Smooth muscle cell (in vitro differentiated cells): Measurements from ENCODE around the gene PAQR8. TPM values are rescaled to one million over a fixed set of nuclear protein-coding genes. Genes with fewer than 3 reads are reported as not detected.

Experiments used
- DNase-seq: peaks from one replicate; lab custom pipeline; 2025; ENCODE audit not compliant: unreplicated experiment; lab: John Stamatoyannopoulos, UW
- H2AFZ ChIP-seq: fragments of 200-600 bp; sonication (generic); 2 replicates; pipeline ENCODE4 v1.6.0; 2016; ENCODE audit warnings: antibody characterized with exemption, low read depth, mild to moderate bottlenecking
- H3F3A ChIP-seq: fragments of 200-600 bp; sonication (generic); 2 replicates; pipeline ENCODE4 v1.6.0; 2017; ENCODE audit warnings: antibody characterized with exemption, low read depth
- H3K27ac ChIP-seq: fragments of 200-600 bp; sonication (generic); 2 replicates; pipeline ENCODE4 v1.5.1; 2016; ENCODE audit warnings: low read depth, mild to moderate bottlenecking
- H3K27me3 ChIP-seq: fragments of 200-600 bp; sonication (generic); 2 replicates; pipeline ENCODE4 v1.6.1; 2016; ENCODE audit warnings: low read depth, mild to moderate bottlenecking
- H3K36me3 ChIP-seq: fragments of 200-600 bp; sonication (generic); 2 replicates; pipeline ENCODE4 v1.5.1; 2016; ENCODE audit warnings: low read depth
- H3K4me1 ChIP-seq: fragments of 200-600 bp; sonication (generic); 2 replicates; pipeline ENCODE4 v1.5.1; 2016; ENCODE audit warnings: low read depth
- H3K4me2 ChIP-seq: fragments of 200-600 bp; sonication (generic); 2 replicates; pipeline ENCODE4 v1.6.0; 2016; ENCODE audit warnings: mild to moderate bottlenecking
- H3K4me3 ChIP-seq: fragments of 200-600 bp; sonication (generic); 2 replicates; pipeline ENCODE4 v1.5.1; 2016; ENCODE audit warnings: mild to moderate bottlenecking
- H3K79me2 ChIP-seq: fragments of 200-600 bp; sonication (generic); 2 replicates; pipeline ENCODE4 v1.6.0; 2016; ENCODE audit warnings: low read depth, mild to moderate bottlenecking
- H3K9ac ChIP-seq: fragments of 200-600 bp; sonication (generic); 2 replicates; pipeline ENCODE4 v1.6.0; 2016; ENCODE audit warnings: low read depth
- H3K9me3 ChIP-seq: fragments of 200-600 bp; sonication (generic); replicated peaks from 2 replicates; pipeline ENCODE4 v1.5.1; 2016; ENCODE audit warnings: low read depth
- H4K20me1 ChIP-seq: fragments of 200-600 bp; sonication (generic); 2 replicates; pipeline ENCODE4 v1.6.0; 2016; ENCODE audit warnings: low read depth
- CTCF ChIP-seq: fragments of 200-600 bp; sonication (generic); IDR thresholded peaks from 2 replicates; pipeline ENCODE4 v1.5.1; 2017; ENCODE audit warnings: borderline replicate concordance, mild to moderate bottlenecking, antibody characterized with exemption; ENCODE audit not compliant: insufficient read depth, poor library complexity, severe bottlenecking
- WGBS: methylation state at CpG from one replicate; pipeline ENCODE4 v1.1.7; 2016; ENCODE audit warnings: low lambda C conversion rate; 5-methylcytosine and 5-hydroxymethylcytosine counted together
- polyA plus RNA-seq: library from polyadenylated mRNA; unstranded; fragments of >200 nt; fragmentation: Nextera tagmentation; extraction: Ambion mirVana; gene quantifications from 2 replicates; pipeline ENCODE4 v1.2.1, GENCODE V29; 2016
- total RNA-seq: library from RNA; depleted of rRNA; stranded (reverse); fragments of >200 nt; gene quantifications from 2 replicates; pipeline ENCODE4 v1.2.3, GENCODE V29; 2014

PAQR8 gene
- total and polyA plus RNA-seq, 2 experiments from 2014 or later: 4.3 to 6.1 TPM

- Histone ChIP-seq H3K4me3 (no peak overlapping the region), H3K9ac (no peak overlapping the region), H3K4me2 (no peak overlapping the region), H2AFZ (no peak overlapping the region), H3K27me3 (no peaks in the 10 kb centered on the region), H3K9me3 (no peaks in the 10 kb centered on the region), H4K20me1 (no peaks in the 10 kb centered on the region), H3K4me1 (peaks cover under 1% of the 10 kb centered on the region), H3K27ac (no peak overlapping the region), H3F3A (peaks cover 10% of the 10 kb centered on the region), H3K79me2 (no peaks in the 10 kb centered on the region), H3K36me3 (no peaks in the 10 kb centered on the region)
- 94% methylated on average over 6 of the region's 6 CpGs for WGBS
- no peak for TF ChIP-seq CTCF
- DNase-seq: no peak
These were observed 24.9 kb upstream of the PAQR8 start for GRCh38 chr6:52336919-52337561.

- Histone ChIP-seq H4K20me1 (no peaks in the 10 kb centered on the region), H3K36me3 (no peaks in the 10 kb centered on the region), H3K4me1 (no peaks in the 10 kb centered on the region), H3K27ac (no peak overlapping the region), H3K9me3 (no peaks in the 10 kb centered on the region), H3K4me2 (no peak overlapping the region), H3F3A (peaks cover 10% of the 10 kb centered on the region), H3K79me2 (no peaks in the 10 kb centered on the region), H3K27me3 (no peaks in the 10 kb centered on the region), H3K9ac (no peak overlapping the region), H3K4me3 (no peak overlapping the region), H2AFZ (no peak overlapping the region)
- WGBS: 78% methylated on average over 5 of the region's 5 CpGs
- TF ChIP-seq CTCF: no peak
- no peak for DNase-seq
These were observed 24.2 kb upstream of the PAQR8 start for GRCh38 chr6:52337633-52338290.

- Histone ChIP-seq H3K4me2 (peak overlapping the region; percentile 32), H3K4me1 (no peaks in the 10 kb centered on the region), H3K79me2 (no peaks in the 10 kb centered on the region), H3K4me3 (no peak overlapping the region), H3K27ac (peak overlapping the region; percentile 65), H3K9me3 (no peaks in the 10 kb centered on the region), H3K9ac (no peak overlapping the region), H4K20me1 (no peaks in the 10 kb centered on the region), H2AFZ (no peak overlapping the region), H3F3A (peaks cover 10% of the 10 kb centered on the region), H3K36me3 (no peaks in the 10 kb centered on the region), H3K27me3 (no peaks in the 10 kb centered on the region)
- no peak for TF ChIP-seq CTCF
- DNase-seq: no peak
These were observed 21.4 kb upstream of the PAQR8 start for GRCh38 chr6:52340603-52340880.
